ENCODE measurements around the gene NEK10.

DNA sequence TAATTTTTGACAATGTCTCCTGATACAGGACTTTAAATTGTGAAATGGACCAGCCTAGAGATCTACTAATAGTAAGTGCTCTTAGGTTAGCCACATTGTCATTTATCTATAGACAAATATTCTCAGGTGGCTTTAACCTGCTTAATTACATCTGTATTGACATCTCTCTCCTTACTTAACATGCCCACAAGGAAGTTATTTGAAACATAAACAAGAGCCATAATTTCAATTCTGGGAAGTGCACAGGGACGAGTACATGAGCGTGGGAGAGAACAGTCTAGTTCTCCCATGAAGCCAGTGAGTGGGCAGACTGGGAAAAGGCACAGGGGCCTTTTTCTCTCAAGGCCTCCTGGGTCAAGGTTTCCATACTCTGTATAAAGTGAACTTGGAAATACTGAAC, 54.2 kb downstream of the NEK10 start:
- TF ChIP-seq POLR2AphosphoS5 (IDR thresholded peaks at IDR 0.05; ENCODE audit: borderline replicate concordance, low read depth, low read length): no peak
- no peak for TF ChIP-seq EZH2 (IDR thresholded peaks at IDR 0.05)

Data from SK-N-MC (cell line).